Testis (tissue), 3 donors: ENCODE measurements around the gene CCDC154. TPM values are rescaled to one million over a fixed set of nuclear protein-coding genes. Genes with fewer than 3 reads are reported as not detected.

ENCODE experiments used
- DNase-seq: peaks from one replicate; pipeline ENCODE4 v3.0.0-alpha.2; 2019
- H3K27ac ChIP-seq, 2 donors: fragments of 200-600 bp; sonication (generic); one replicate each; pipeline ENCODE4 v1.5.1; 2019
- H3K27me3 ChIP-seq: fragments of 200-600 bp; sonication (generic); one replicate; pipeline ENCODE4 v1.5.1; 2019
- H3K36me3 ChIP-seq: fragments of 200-600 bp; sonication (generic); one replicate; pipeline ENCODE4 v1.5.1; 2017; ENCODE audit warnings: low read depth; ENCODE audit errors: missing control alignments
- H3K4me1 ChIP-seq: fragments of 200-600 bp; sonication (generic); one replicate; pipeline ENCODE4 v1.5.1; 2019
- H3K4me3 ChIP-seq, 2 donors: fragments of 200-600 bp; sonication (generic); one replicate each; pipeline ENCODE4 v1.5.1; 2017 to 2019
- H3K9me3 ChIP-seq: fragments of 200-600 bp; sonication (generic); one replicate; pipeline ENCODE4 v1.5.1; 2017
- POLR2A ChIP-seq: fragments of 450-650 bp; IDR thresholded peaks from one replicate; pipeline ENCODE4 v1.6.1; 2017; ENCODE audit warnings: antibody characterized with exemption, mild to moderate bottlenecking, moderate library complexity
- WGBS, 2 donors: methylation state at CpG; one replicate each; pipeline ENCODE4 v1.1.5; 2018; 5-methylcytosine and 5-hydroxymethylcytosine counted together
- intact Hi-C: fragments of 100-400 bp; cut with DNase I; formaldehyde crosslinking; loops from one replicate; pipeline ENCODE4 v1.15.1; 2023; ENCODE audit warnings: low total_unique reads
- polyA plus RNA-seq: library from polyadenylated mRNA; stranded (reverse); fragments of 350-450 nt; fragmentation: Illumina TruSeq; extraction: RNeasy Lipid Tissue Mini Kit (QIAGEN cat#74804); gene quantifications from one replicate; pipeline ENCODE4 v1.2.3, GENCODE V29; 2014; ENCODE audit warnings: low read depth, low replicate concordance; ENCODE audit not compliant: insufficient read depth
- total RNA-seq, 2 donors: library from RNA; depleted of rRNA; stranded (reverse); fragments of >200 nt; gene quantifications; one replicate each; pipeline ENCODE4 v1.2.3, GENCODE V29; 2016
- TF ChIP-seq, protein P1 (sequence below), 3 experiments: fragments of 450-650 bp in 2 of 3; fragments of 200-600 bp in 1 of 3; sonication (generic) in 1 of 3; IDR thresholded peaks; one replicate each; pipeline ENCODE4 v1.5.1; 2016 to 2019; ENCODE audit warnings: antibody characterized with exemption in 3 of 3, mild to moderate bottlenecking in 2 of 3, moderate library complexity in 1 of 3

The CCDC154 gene
- total and polyA plus RNA-seq, 3 donors from 2014 or later, result 7.6 to 18.0 (median 14.8) TPM

DNA sequence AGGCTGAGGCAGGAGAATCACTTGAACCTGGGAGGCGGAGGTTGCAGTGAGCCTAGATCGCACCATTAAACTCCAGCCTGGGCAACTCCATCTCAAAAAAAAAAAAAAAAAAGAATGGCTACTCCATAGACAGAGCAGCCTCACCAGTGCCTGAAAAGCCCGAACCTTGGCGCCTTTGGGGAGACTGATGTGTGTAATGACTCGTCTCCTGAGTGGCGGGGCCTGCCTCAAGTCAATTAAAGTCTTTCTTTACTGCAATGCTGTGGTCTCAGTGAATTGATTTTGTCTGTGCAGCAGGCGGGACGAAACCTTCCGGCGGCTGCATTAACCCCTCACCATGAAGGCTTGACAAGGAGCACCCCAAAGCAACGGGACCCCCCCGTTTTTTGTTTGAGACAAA lies 20.3 kb downstream of the CCDC154 start:
- DNase-seq, result no peak
- intact Hi-C loops, result no loop called here
- Histone ChIP-seq H3K27me3 (no peaks in the 10 kb centered on the region), H3K9me3 (no peaks in the 10 kb centered on the region), H3K4me3 (no peak overlapping the region), H3K36me3 (no peaks in the 10 kb centered on the region), H3K4me1 (peaks cover 26% of the 10 kb centered on the region), H3K27ac (no peak overlapping the region)
- no peak for TF ChIP-seq POLR2A
- TF ChIP-seq, protein P1, sequence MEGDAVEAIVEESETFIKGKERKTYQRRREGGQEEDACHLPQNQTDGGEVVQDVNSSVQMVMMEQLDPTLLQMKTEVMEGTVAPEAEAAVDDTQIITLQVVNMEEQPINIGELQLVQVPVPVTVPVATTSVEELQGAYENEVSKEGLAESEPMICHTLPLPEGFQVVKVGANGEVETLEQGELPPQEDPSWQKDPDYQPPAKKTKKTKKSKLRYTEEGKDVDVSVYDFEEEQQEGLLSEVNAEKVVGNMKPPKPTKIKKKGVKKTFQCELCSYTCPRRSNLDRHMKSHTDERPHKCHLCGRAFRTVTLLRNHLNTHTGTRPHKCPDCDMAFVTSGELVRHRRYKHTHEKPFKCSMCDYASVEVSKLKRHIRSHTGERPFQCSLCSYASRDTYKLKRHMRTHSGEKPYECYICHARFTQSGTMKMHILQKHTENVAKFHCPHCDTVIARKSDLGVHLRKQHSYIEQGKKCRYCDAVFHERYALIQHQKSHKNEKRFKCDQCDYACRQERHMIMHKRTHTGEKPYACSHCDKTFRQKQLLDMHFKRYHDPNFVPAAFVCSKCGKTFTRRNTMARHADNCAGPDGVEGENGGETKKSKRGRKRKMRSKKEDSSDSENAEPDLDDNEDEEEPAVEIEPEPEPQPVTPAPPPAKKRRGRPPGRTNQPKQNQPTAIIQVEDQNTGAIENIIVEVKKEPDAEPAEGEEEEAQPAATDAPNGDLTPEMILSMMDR (IDR thresholded peaks at IDR 0.05), result no peak
- 92 to 93% methylated on average over 11 to 12 of the region's 12 CpGs for WGBS, 2 donors

DNA sequence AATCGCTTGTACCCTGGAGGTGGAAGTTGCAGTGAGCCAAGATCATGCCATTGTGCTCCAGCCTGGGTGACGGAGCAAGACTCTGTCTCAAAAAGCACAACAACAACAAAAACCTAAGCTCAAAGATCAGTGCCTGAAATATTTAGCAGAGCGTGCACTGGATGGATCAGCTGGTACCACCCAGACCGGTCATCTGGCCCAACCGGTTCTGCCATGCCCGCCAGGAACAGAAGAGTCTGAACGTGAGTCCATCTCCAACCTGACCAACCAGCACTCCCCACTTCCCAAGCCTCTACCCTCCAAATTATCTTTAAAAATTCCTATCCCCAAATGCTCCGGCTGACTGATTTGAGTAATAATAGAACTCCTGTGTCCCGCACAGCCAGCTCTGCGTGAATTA lies 22.3 kb downstream of the CCDC154 start:
- H3K36me3 ChIP-seq, result no peaks in the 10 kb centered on the region
- intact Hi-C loops, result no loop called here
- H3K27me3 ChIP-seq, result no peaks in the 10 kb centered on the region
- WGBS, 2 donors, result 81 to 86% methylated on average over 8 to 10 of the region's 10 CpGs
- TF ChIP-seq, protein P1 (IDR thresholded peaks at IDR 0.05), result no peak
- TF ChIP-seq POLR2A, result no peak
- no peak for DNase-seq
- no peaks in the 10 kb centered on the region for H3K9me3 ChIP-seq
- peak overlapping the region in 1 of 2 donors; percentile 91 for H3K27ac ChIP-seq
- peaks cover 22% of the 10 kb centered on the region for H3K4me1 ChIP-seq
- no peak overlapping the region for H3K4me3 ChIP-seq

DNA sequence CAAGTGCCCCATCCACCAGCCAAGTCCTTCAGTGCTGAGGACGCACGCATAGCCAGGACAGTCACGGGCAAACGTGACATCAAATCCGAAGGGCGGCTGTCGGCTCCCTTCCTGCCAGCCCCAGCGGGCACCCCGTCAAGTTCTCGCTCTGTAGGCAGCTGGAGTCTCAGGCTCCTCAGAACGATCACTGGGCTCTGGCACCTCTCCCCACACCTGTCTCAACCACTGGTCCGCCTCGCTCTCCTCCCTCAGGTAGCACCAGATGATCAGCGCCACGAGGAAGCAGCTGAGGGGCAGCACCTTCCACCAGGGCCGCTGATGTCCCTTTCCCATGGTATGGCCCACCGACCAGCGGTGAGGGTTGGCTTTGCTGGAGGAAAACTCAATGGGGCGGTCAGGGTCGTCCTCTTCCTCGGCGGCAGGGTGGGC lies 24.2 kb downstream of the CCDC154 start:
- H3K4me3 ChIP-seq, result peak overlapping the region; percentile 88 to 95
- intact Hi-C loops, result no loop called here
- no peak for DNase-seq

DNA sequence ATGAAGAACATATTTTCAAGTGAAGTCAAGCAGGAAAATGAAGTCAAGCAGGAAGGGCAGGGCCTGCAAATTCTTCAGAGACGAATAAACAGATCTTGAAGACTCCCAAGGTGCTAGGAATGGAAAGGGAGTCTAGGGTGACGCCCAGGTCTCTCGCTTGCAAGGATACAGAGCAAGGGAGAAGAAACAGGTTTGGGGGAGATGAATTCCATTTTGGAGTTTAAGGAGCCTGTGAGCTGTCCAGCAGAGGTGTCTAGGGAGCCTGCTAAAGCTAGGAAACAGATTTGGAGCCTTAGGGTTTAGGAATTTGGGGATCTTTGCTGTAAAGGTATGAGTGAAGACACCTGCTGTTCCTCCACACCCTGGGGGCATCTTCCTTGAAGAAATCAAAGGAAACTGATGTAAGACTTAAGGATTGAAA lies 27.8 kb downstream of the CCDC154 start:
- Histone ChIP-seq H3K4me1 (peaks cover 18% of the 10 kb centered on the region), H3K27me3 (no peaks in the 10 kb centered on the region), H3K36me3 (no peaks in the 10 kb centered on the region), H3K27ac (no peak overlapping the region), H3K4me3 (no peak overlapping the region), H3K9me3 (no peaks in the 10 kb centered on the region)
- TF ChIP-seq POLR2A, result no peak
- TF ChIP-seq, protein P1 (IDR thresholded peaks at IDR 0.05), result no peak
- DNase-seq, result no peak
- 64 to 72% methylated on average over 3 of the region's 3 CpGs for WGBS, 2 donors
- intact Hi-C loops, result no loop called here

More for the DNA sequence above, 24.2 kb downstream of the CCDC154 start:
- no peaks in the 10 kb centered on the region for H3K9me3 ChIP-seq
- peak overlapping the region; percentile 2 to 60 for H3K27ac ChIP-seq
- no peaks in the 10 kb centered on the region for H3K27me3 ChIP-seq
- no peaks in the 10 kb centered on the region for H3K36me3 ChIP-seq
- peaks cover 15% of the 10 kb centered on the region for H3K4me1 ChIP-seq
- TF ChIP-seq, protein P1 (IDR thresholded peaks at IDR 0.05), result no peak
- TF ChIP-seq POLR2A, result no peak
- 2 to 4% methylated on average over 10 to 22 of the region's 22 CpGs for WGBS, 2 donors

DNA sequence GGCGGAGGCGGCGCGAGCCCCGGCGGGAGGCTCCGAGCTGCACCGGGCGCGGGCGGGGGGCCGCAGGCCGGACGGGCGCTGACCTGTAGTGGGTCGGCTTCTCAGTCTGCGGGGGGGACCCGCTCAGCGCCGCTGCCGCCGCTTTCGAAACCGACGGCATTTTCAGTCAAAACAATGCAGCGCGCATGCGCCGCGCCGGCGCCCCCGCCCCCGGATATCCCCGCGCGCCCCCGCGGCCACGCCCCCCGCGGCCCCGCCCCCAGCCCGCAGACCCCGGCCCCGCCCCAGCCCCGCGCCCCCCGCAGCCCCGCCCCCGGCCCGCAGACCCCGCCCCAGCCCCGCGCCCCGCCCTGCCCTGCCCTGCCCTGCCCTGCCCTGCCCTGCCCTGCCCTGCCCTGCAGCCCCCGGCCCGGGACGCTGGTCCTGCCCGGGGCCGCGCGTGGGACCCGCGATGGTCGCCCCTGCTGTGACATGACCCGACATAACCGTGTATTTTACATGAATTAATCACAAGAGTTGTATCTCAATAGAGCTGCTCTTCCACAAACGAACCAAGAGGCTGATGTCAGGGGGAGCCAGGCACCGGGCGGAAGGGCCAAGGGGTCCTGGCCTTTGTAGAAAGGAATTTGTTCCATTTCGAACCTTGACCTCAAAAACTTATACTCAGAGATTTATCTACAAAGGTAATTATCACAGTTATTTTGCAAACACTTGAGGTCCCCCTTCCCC lies 29.7 kb downstream of the CCDC154 start, which contains the start of gene UNKL:
UNKL (minus strand) TSS at position 173 of the 729 bp plus-strand sequence; CDS start at position 160, 13 bp downstream.
- 8 to 9% methylated on average over 5 to 7 of the region's 72 CpGs for WGBS, 2 donors
- Histone ChIP-seq H3K4me3 (peak within 1 kb of the TSS; percentile 81 to 88), H3K36me3 (no peaks in the 10 kb centered on the region), H3K4me1 (peaks cover 10% of the 10 kb centered on the region), H3K27ac (peak within 1 kb of the TSS; percentile 76 to 87), H3K9me3 (no peaks in the 10 kb centered on the region), H3K27me3 (no peaks in the 10 kb centered on the region)
- intact Hi-C loops, result no loop called here
- peak; percentile 76 for DNase-seq
- no peak for TF ChIP-seq POLR2A
- TF ChIP-seq, protein P1 (IDR thresholded peaks at IDR 0.05), result no peak
